ENCODE measurements around the gene CANX.

The CANX gene

GRCh38 chr5:179730356-179730755 lies 31.6 kb downstream of the CANX start:
- H2AFZ ChIP-seq (ENCODE audit: low read length): no peak overlapping the region
- no peak overlapping the region for H3K9ac ChIP-seq (ENCODE audit: low read depth, low read length, poor library complexity, severe bottlenecking)
- peaks cover 4% of the 10 kb centered on the region for H3K4me1 ChIP-seq (ENCODE audit: insufficient read depth, low read length, poor library complexity, severe bottlenecking)
- H3F3A ChIP-seq (ENCODE audit: low read depth): no peaks in the 10 kb centered on the region; the same call in 1 of the 2 replicates
- TF ChIP-seq EZH2phosphoT487 (IDR thresholded peaks at IDR 0.05; ENCODE audit: borderline replicate concordance) (no peak), CTCF (conservative IDR thresholded peaks at IDR 0.05; ENCODE audit: low read length) (no peak)
- no peak overlapping the region for H3K4me3 ChIP-seq (ENCODE audit: low read length, poor library complexity, severe bottlenecking)
- H3K4me2 ChIP-seq (ENCODE audit: low read depth, low read length, poor library complexity, severe bottlenecking): no peak overlapping the region
- no peaks in the 10 kb centered on the region for H3K9me3 ChIP-seq (ENCODE audit: insufficient read depth, low read depth, low read length)
- no peaks in the 10 kb centered on the region for H3K9me2 ChIP-seq (replicated peaks; ENCODE audit: low read depth, low read length)
- peaks cover 19% of the 10 kb centered on the region for H4K20me1 ChIP-seq (ENCODE audit: insufficient read depth, low read length, poor library complexity, severe bottlenecking)
- H3K27me3 ChIP-seq (ENCODE audit: insufficient read depth, low read length, poor library complexity, severe bottlenecking): no peaks in the 10 kb centered on the region
- H3K36me3 ChIP-seq (ENCODE audit: insufficient read depth, low read length): peaks cover 42% of the 10 kb centered on the region; the same call in 1 of the 2 replicates
- peaks cover 23% of the 10 kb centered on the region for H3K79me2 ChIP-seq (ENCODE audit: insufficient read depth, low read length)

- no peaks in the 10 kb centered on the region for H3K9me3 ChIP-seq (ENCODE audit: insufficient read depth, low read depth, low read length)
- H3K9ac ChIP-seq (ENCODE audit: low read depth, low read length, poor library complexity, severe bottlenecking): no peak overlapping the region
- no peak for TF ChIP-seq EZH2phosphoT487 (IDR thresholded peaks at IDR 0.05; ENCODE audit: borderline replicate concordance)
- no peak for TF ChIP-seq CTCF (conservative IDR thresholded peaks at IDR 0.05; ENCODE audit: low read length)
- H2AFZ ChIP-seq (ENCODE audit: low read length): no peak overlapping the region
- no peaks in the 10 kb centered on the region for H3K9me2 ChIP-seq (replicated peaks; ENCODE audit: low read depth, low read length)
- H3F3A ChIP-seq (ENCODE audit: low read depth): no peaks in the 10 kb centered on the region; the same call in 1 of the 2 replicates
- peaks cover 42% of the 10 kb centered on the region; the same call in 1 of the 2 replicates for H3K36me3 ChIP-seq (ENCODE audit: insufficient read depth, low read length)
- H4K20me1 ChIP-seq (ENCODE audit: insufficient read depth, low read length, poor library complexity, severe bottlenecking): peaks cover 21% of the 10 kb centered on the region
- H3K4me3 ChIP-seq (ENCODE audit: low read length, poor library complexity, severe bottlenecking): no peak overlapping the region
- H3K4me2 ChIP-seq (ENCODE audit: low read depth, low read length, poor library complexity, severe bottlenecking): no peak overlapping the region
- peaks cover 28% of the 10 kb centered on the region for H3K79me2 ChIP-seq (ENCODE audit: insufficient read depth, low read length)
- H3K4me1 ChIP-seq (ENCODE audit: insufficient read depth, low read length, poor library complexity, severe bottlenecking): peaks cover 4% of the 10 kb centered on the region
- no peaks in the 10 kb centered on the region for H3K27me3 ChIP-seq (ENCODE audit: insufficient read depth, low read length, poor library complexity, severe bottlenecking)
Observed at GRCh38 chr5:179730852-179731251, 32.1 kb downstream of the CANX start.

- Histone ChIP-seq H3K27me3 (ENCODE audit: insufficient read depth, low read length, poor library complexity, severe bottlenecking) (no peaks in the 10 kb centered on the region), H3K79me2 (ENCODE audit: insufficient read depth, low read length) (peaks cover 39% of the 10 kb centered on the region), H3K4me1 (ENCODE audit: insufficient read depth, low read length, poor library complexity, severe bottlenecking) (peaks cover 4% of the 10 kb centered on the region), H3K9me2 (replicated peaks; ENCODE audit: low read depth, low read length) (no peaks in the 10 kb centered on the region), H3K9me3 (ENCODE audit: insufficient read depth, low read depth, low read length) (no peaks in the 10 kb centered on the region), H4K20me1 (ENCODE audit: insufficient read depth, low read length, poor library complexity, severe bottlenecking) (peaks cover 28% of the 10 kb centered on the region), H3K36me3 (ENCODE audit: insufficient read depth, low read length) (peaks cover 37% of the 10 kb centered on the region; the same call in 1 of the 2 replicates), H3K9ac (ENCODE audit: low read depth, low read length, poor library complexity, severe bottlenecking) (peak overlapping the region; percentile 22), H3F3A (ENCODE audit: low read depth) (no peaks in the 10 kb centered on the region; the same call in 1 of the 2 replicates), H3K4me2 (ENCODE audit: low read depth, low read length, poor library complexity, severe bottlenecking) (peak overlapping the region; percentile 69), H3K4me3 (ENCODE audit: low read length, poor library complexity, severe bottlenecking) (peak overlapping the region; percentile 55), H2AFZ (ENCODE audit: low read length) (no peak overlapping the region)
- TF ChIP-seq EZH2phosphoT487 (IDR thresholded peaks at IDR 0.05; ENCODE audit: borderline replicate concordance) (no peak), CTCF (conservative IDR thresholded peaks at IDR 0.05; ENCODE audit: low read length) (no peak)
Observed at GRCh38 chr5:179731791-179732411, 33.1 kb downstream of the CANX start.

Data from Loucy (cell line).